Central memory CD8-positive, alpha-beta T cell (primary cell): ENCODE measurements around the gene STX10.
"Not testable (repeated sequence)": the region's sequence is repeated elsewhere in the genome, so short reads cannot be mapped to it uniquely, and the experiment has no call there.

Experiments used
- ATAC-seq: fragments of 150-1000 bp; cut with Tn5 transposase; replicated peaks from 2 replicates; pipeline ENCODE4 v1.10.0; 2022; ENCODE audit warnings: mild to moderate bottlenecking, moderate FRiP score, moderate number of reproducible peaks; ENCODE audit not compliant: poor library complexity, severe bottlenecking; ENCODE audit errors: extremely low read depth
- DNase-seq, 2 donors: peaks; one replicate each; pipeline ENCODE4 v3.0.0; 2021; ENCODE audit warnings: low spot score in 2 of 2
- H3K27ac Mint-ChIP-seq: one replicate; pipeline ENCODE4 v1.8.0; 2022; ENCODE audit warnings: low read depth, mild to moderate bottlenecking, moderate library complexity, mixed read lengths
- H3K27me3 Mint-ChIP-seq: one replicate; pipeline ENCODE4 v1.8.0; 2022; ENCODE audit warnings: mixed read lengths
- H3K36me3 Mint-ChIP-seq: one replicate; pipeline ENCODE4 v1.8.0; 2022; ENCODE audit warnings: mild to moderate bottlenecking, moderate library complexity, mixed read lengths; ENCODE audit not compliant: insufficient read depth
- H3K4me1 Mint-ChIP-seq: one replicate; pipeline ENCODE4 v1.8.0; 2022; ENCODE audit warnings: mixed read lengths
- H3K4me3 Mint-ChIP-seq: one replicate; pipeline ENCODE4 v1.8.0; 2022; ENCODE audit warnings: mild to moderate bottlenecking, moderate library complexity, mixed read lengths
- H3K9me3 Mint-ChIP-seq: one replicate; pipeline ENCODE4 v1.8.0; 2022; ENCODE audit warnings: mixed read lengths

Gene STX10

GRCh38 chr19:13150187-13150930 is at the start of gene STX10, which contains the start of gene IER2:
TSS of gene STX10 (minus strand) at chr19:13150375. CDS start at chr19:13150173, 202 bp downstream.
TSS of gene IER2 (plus strand) at chr19:13150411. CDS start at chr19:13153187, 2,776 bp downstream.
- Mint-ChIP-seq H3K27me3 (peaks cover 5% of the 10 kb centered on the region), H3K9me3 (no peaks in the 10 kb centered on the region), H3K36me3 (peaks cover 54% of the 10 kb centered on the region), H3K4me1 (peaks cover 64% of the 10 kb centered on the region), H3K27ac (peak within 1 kb of the TSS; percentile 100), H3K4me3 (peak within 1 kb of the TSS; percentile 94)
- DNase-seq = peak; percentile 86 to 89
- peak; percentile 60 for ATAC-seq

DNA sequence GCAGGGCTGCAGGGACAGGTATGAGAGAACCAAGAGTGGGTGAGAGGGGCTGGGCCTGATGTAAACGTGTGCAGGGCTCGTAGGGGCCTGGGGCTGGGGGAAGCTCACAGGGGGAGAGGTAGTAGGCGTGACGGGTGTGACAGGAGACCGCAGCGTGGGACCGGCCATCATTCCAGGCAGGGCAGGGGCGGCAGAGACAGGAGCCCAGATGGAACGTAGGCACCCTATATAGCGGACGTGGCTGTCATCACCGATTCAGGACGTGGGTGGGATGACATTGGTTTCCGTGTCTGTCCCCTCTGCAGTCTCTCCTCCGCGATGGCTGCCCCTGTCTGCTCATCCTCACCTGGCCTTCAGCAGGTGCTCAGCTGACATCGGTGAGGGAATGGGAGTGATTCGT is 48.5 kb upstream of the STX10 start:
- Mint-ChIP-seq H3K27ac (peak overlapping the region; percentile 67), H3K27me3 (no peaks in the 10 kb centered on the region), H3K9me3 (no peaks in the 10 kb centered on the region), H3K4me3 (no peak overlapping the region), H3K4me1 (peaks cover 7% of the 10 kb centered on the region), H3K36me3 (no peaks in the 10 kb centered on the region)
- ATAC-seq = no peak
- no peak for DNase-seq

- ATAC-seq (peak; percentile 40), DNase-seq (peak; percentile 28 to 35)
- Mint-ChIP-seq H3K4me1 (peaks cover 7% of the 10 kb centered on the region), H3K27ac (peak overlapping the region; percentile 59), H3K4me3 (no peak overlapping the region), H3K27me3 (no peaks in the 10 kb centered on the region), H3K36me3 (no peaks in the 10 kb centered on the region), H3K9me3 (no peaks in the 10 kb centered on the region)
Measured at GRCh38 chr19:13195678-13196077, 45.5 kb upstream of the STX10 start.

DNA sequence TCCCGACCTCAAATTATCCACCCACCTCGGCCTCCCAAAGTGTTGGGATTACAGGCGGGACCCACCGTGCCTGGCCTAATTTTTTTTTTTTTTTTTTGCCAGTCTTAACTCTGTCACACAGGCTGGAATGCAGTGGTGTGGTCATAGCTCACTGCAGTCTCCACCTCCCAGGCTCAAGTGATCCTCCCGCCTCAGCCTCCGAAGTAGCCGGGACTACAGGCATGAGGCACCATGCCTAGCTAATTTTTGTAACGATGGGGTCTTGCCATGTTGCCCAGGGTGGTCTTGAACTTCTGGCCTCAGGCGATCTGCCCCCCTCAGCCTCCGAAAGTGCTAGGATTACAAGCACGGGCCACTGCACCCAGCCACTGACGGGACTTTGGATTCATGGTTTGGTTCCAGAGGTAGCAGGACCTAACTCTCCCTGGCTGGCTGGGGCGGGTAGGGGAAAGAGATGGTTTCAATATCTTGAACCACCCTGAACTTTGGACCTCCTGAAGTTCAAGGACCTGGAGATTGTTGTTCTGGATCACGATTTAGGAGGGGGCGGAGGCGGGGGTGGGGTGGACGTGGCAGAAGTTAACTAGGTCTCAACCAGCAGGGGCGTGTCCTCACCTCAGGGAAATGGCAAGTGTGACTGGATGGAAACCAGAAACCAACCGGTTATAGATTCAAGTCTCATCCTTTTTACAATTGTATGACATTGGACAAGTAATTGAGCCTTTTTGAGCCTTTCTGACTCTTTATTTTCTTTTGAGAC is 40.8 kb upstream of the STX10 start:
- H3K9me3 Mint-ChIP-seq = no peaks in the 10 kb centered on the region
- peaks cover 19% of the 10 kb centered on the region for H3K4me1 Mint-ChIP-seq
- ATAC-seq = no peak
- H3K27me3 Mint-ChIP-seq = no peaks in the 10 kb centered on the region
- no peak for DNase-seq
- no peak overlapping the region for H3K4me3 Mint-ChIP-seq
- no peaks in the 10 kb centered on the region for H3K36me3 Mint-ChIP-seq
- no peak overlapping the region for H3K27ac Mint-ChIP-seq

- Mint-ChIP-seq H3K9me3 (no peaks in the 10 kb centered on the region), H3K36me3 (no peaks in the 10 kb centered on the region), H3K4me1 (peaks cover 17% of the 10 kb centered on the region), H3K27ac (no peak overlapping the region), H3K4me3 (no peak overlapping the region), H3K27me3 (no peaks in the 10 kb centered on the region)
- ATAC-seq (no peak), DNase-seq (no peak)
Measured at GRCh38 chr19:13189600-13189999, 39.4 kb upstream of the STX10 start.

DNA sequence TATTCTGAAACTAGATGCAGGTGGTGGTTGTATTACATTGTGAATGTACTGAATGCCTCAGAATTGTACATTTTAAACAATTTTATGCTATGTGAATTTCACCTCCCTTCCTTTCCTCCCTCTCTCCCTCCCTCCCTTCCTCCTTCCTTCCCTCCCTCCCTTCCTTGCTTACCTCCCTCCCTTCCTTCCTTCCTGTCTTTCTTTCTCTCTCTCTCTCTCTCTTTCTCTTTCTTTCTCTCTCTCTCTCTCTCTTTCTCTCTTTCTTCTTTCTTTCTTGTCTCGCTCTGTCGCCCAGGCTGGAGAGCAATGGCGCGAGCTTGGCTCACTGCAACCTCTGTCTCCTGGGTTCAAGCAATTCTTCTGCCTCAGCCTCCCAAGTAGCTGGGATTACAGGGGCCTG is 37.2 kb upstream of the STX10 start:
- DNase-seq (no peak), ATAC-seq (no peak)
- H3K27ac Mint-ChIP-seq = peak overlapping the region; percentile 58
- no peaks in the 10 kb centered on the region for H3K9me3 Mint-ChIP-seq
- H3K36me3 Mint-ChIP-seq = no peaks in the 10 kb centered on the region
- H3K27me3 Mint-ChIP-seq = no peaks in the 10 kb centered on the region
- no peak overlapping the region for H3K4me3 Mint-ChIP-seq
- H3K4me1 Mint-ChIP-seq = peaks cover 18% of the 10 kb centered on the region

GRCh38 chr19:13186688-13187087 is 36.5 kb upstream of the STX10 start:
- not testable (repeated sequence) for ATAC-seq, H3K9me3 Mint-ChIP-seq, H3K27me3 Mint-ChIP-seq, DNase-seq, H3K4me3 Mint-ChIP-seq, H3K36me3 Mint-ChIP-seq, H3K27ac Mint-ChIP-seq
- H3K4me1 Mint-ChIP-seq = peaks cover 26% of the 10 kb centered on the region

DNA sequence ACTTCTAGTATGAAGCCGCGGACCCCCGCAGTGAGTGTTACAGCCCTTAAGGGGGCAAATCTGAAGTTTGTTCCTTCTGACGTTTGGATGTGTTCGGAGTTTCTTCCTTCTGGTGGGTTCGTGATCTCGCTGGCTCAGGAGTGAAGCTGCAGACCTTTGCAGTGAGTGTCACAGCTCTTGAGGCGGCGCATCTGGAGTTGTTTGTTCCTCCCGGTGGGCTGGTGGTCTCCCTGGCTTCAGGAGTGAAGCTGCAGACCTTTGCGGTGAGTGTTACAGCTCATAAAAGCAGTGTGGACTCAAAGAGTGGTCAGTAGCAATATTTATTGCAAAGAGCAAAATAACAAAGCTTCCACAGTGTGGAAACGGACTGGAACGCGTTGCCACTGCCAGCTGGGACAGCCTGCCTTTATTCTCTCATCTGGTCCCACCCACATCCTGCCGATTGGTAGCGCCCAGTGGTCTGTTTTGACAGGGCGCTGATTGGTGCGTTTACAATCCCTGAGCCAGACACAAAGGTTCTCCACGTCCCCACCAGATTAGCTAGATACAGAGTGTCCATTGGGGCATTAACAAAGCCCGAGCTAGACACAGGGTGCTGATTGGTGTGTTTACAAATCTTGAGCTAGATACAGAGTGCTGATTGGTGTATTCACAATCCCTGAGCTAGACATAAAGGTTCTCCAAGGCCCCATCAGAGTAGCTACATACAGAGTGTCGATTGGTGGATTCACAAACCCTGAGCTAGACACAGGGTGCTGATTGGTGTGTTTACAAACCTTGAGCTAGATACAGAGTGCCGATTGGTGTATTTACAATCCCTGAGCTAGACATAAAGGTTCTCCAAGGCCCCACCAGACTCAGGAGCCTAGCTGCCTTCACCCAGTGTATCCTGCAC is 35.8 kb upstream of the STX10 start:
- H3K36me3 Mint-ChIP-seq, H3K27ac Mint-ChIP-seq, H3K27me3 Mint-ChIP-seq: not testable (repeated sequence)

DNA sequence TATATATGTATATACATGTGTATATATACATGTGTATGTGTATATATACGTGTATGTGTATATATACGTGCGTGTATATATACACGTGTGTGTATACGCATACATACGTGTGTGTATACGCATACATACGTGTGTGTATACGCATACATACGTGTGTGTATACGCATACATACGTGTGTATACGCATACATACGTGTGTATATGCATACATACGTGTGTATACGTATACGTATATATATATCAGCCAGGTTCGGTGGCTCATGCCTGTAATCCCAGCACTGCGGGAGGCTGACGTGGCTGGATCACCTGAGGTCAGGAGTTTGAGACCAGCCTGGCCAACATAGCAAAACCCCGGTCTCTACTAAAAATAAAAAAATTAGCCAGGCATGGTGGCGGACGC is 34.8 kb upstream of the STX10 start:
- not testable (repeated sequence) for H3K27ac Mint-ChIP-seq, DNase-seq, ATAC-seq, H3K36me3 Mint-ChIP-seq, H3K4me3 Mint-ChIP-seq, H3K27me3 Mint-ChIP-seq, H3K9me3 Mint-ChIP-seq
- peaks cover 40% of the 10 kb centered on the region for H3K4me1 Mint-ChIP-seq

More for the DNA sequence above, 35.8 kb upstream of the STX10 start:
- not testable (repeated sequence) for DNase-seq, H3K4me3 Mint-ChIP-seq, ATAC-seq, H3K9me3 Mint-ChIP-seq
- H3K4me1 Mint-ChIP-seq = peaks cover 29% of the 10 kb centered on the region

DNA sequence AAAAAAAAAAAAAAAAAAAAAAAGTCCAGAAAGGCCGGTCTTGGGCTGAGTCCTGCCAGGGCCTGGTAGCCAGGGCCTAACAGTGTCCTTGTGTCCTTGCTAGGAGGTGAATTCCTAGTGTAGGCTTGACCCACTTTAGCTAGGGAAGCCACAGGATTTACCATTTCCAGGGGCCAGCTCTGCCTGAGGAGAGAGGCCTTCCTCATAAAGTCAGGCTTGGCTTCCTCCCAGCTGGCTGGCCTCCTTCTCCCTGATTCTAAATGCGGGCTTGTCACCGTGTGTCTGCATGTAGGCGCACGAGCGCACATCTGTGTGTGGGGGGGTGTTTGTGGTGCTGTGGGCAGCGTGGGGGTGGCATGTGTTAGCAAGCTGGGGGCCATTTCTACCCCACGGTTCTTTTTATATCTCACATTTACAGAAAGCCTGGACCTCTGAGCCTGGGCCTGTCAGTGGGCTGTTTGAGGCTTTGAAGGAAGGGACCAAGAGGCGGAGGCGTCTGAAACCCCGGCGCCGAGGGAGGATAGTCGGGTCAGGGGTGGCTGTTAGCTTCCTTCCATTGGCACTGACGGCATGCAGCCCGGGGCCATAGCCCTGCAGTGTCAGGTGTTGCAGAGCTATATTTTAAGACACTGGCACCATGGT is 31.7 kb upstream of the STX10 start:
- Mint-ChIP-seq H3K4me3 (peak overlapping the region; percentile 62), H3K4me1 (peaks cover 33% of the 10 kb centered on the region), H3K9me3 (no peaks in the 10 kb centered on the region), H3K27ac (peak overlapping the region; percentile 85), H3K27me3 (no peaks in the 10 kb centered on the region), H3K36me3 (no peaks in the 10 kb centered on the region)
- ATAC-seq (peak; percentile 85), DNase-seq (peak; percentile 34 to 39)

DNA sequence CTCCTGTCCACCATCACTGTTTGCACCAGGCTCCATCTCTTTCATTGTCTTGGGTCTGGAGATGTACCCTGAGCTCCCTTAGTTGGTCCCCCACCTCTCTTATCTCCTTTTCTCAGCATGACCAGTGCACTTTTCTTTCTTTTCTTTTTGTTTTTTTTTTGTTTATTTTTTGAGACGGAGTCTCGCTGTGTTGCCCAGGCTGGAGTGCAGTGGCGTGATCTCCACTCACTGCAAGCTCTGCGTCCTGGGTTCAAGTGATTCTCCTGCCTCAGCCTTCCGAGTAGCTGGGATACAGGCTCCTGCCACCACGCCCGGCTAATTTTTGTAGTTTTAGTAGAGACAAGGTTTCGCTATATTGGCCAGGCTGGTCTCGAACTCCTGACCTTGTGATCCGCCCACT is 28.1 kb upstream of the STX10 start:
- not testable (repeated sequence) for ATAC-seq, H3K9me3 Mint-ChIP-seq, H3K36me3 Mint-ChIP-seq, DNase-seq, H3K27ac Mint-ChIP-seq, H3K27me3 Mint-ChIP-seq, H3K4me3 Mint-ChIP-seq
- peaks cover 23% of the 10 kb centered on the region for H3K4me1 Mint-ChIP-seq

DNA sequence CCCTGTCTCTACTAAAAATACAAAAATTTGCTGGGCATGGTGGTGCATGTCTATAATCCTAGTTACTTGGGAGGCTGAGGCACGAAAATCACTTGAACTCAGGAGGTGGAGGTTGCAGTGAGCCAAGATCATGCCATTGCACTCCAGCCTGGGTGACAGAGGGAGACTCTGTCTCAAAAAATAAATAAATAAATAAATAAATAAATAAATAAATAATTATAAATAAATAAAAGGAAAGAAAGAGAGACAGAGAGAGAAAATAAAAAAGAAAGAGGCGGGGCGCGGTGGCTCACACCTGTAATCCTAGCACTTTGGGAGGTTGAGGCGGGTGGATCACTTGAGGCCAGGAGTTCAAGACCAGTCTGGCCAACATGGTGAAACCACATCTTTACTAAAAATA is 27.4 kb upstream of the STX10 start:
- H3K27ac Mint-ChIP-seq, H3K4me3 Mint-ChIP-seq: not testable (repeated sequence)

More for the DNA sequence above, 27.4 kb upstream of the STX10 start:
- DNase-seq, H3K27me3 Mint-ChIP-seq, H3K36me3 Mint-ChIP-seq, H3K9me3 Mint-ChIP-seq, ATAC-seq: not testable (repeated sequence)
- H3K4me1 Mint-ChIP-seq = peaks cover 30% of the 10 kb centered on the region
